HG03045 (cell line): ENCODE data around the gene MED10.
A peak's percentile ranks its signal among the peaks of the same experiment; 100 is the strongest.

Source experiments
- ATAC-seq: cut with Tn5 transposase; IDR thresholded peaks from one replicate; pipeline ENCODE4 v1.9.1; 2021; ENCODE audit warnings: mild to moderate bottlenecking, moderate library complexity; ENCODE audit not compliant: unreplicated experiment

The MED10 gene

GRCh38 chr5:6377905-6378765, at the start of gene MED10:
Gene MED10 (minus strand): TSS chr5:6378547. CDS start chr5:6378483, 64 bp downstream.
- peak; percentile 99 for ATAC-seq

DNA sequence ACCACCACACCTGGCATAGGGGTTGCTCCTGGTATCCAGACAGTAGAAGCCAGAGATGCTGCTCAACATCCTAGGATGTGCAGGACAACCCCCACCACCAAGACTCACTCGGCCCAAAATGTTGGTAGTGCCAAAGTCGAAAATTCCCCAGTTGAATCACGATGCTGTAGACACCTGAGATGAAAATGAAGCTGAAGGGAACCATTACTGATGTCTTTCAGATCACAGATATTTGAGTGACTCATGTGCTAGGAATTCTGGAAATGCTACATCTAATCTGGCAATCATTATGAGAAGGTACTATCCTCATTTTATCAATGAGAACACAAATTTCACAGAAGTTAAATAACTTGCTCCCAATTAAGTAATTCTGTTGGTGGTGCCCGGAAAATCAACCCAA, 49.3 kb upstream of the MED10 start:
- no peak for ATAC-seq

DNA sequence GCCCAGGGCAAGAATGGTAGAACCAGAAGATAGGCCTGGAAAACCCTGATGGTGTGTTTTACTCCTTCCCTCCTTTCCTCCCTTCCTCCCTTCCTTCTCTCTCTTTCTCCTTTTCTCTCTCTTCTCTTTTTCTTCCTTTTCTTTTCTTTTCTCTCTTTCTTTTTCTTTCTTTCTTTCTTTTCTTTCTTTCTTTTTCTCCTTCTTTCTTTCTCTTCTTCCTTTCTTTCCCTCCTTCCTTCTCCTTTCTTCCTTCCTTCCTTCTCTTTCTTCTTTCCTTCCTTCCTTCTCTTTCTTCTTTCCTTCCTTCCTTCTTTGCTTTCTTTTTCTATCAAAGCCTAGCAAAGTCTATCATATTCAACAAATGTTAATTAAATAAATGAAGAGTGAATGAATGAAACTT, 46.4 kb upstream of the MED10 start:
- no peak for ATAC-seq

- no peak for ATAC-seq
Observed at GRCh38 chr5:6424110-6424659, 45.8 kb upstream of the MED10 start.

DNA sequence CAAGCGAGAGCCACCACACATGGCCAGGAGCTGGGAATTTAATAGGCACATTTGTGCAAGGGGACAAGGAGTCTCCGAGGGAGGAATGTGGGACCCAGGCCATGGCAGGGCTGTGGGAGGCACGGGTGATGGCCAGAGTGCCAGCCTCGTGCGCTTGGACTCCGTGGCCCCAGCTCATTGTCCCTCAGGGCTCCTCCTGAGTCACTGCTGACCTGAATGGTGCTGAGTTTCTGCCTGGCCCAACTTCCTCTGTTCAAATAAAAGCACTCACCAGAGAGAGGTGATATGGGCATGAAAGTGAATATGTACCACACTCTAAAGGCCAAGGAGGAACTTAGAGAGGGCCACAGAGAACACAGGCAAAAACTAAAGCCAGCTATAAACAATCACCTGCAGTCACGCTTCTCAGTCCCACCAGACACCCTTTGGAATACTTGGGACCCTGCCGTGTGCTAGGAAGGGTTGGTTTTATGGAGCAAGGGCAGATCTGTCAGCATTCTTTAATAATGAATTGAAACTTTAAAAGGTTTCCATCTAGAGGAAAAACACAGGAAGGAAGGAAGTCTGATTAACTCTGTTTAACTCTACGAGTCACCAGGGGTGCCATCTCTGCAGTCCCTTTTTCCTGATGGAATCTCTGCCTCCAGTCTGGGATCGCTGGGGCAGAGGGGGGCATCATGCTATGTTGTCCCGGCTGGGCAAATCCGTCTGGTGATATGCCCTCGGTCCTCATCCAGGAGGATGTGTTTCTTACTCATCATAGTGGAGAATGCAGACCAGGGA, 45.2 kb upstream of the MED10 start:
- no peak for ATAC-seq

DNA sequence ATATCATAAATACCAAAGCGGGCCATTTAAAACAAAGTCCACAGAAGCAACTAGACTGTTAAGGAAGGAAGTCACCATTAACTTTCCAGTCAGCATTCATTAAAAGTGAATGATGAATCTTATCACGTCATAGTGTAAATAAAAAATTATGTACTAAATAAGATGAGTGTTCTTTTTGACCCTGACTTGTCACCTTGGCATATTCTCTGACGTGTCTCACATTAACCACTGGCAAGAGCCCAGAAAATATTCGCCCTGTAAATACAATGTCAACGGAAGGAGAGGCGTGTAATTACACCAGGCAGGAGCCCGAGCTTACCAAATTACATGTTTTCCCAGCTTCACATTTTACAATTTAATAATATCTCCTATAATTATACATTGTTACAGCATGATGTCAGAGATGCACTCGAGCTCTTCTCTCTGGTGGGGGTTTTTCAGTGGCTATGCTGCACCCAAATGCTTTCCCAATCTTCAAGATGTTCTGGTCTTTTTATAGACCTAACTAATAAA, 41.0 kb upstream of the MED10 start:
- no peak for ATAC-seq

GRCh38 chr5:6418679-6419276, 40.4 kb upstream of the MED10 start:
- ATAC-seq: no peak

DNA sequence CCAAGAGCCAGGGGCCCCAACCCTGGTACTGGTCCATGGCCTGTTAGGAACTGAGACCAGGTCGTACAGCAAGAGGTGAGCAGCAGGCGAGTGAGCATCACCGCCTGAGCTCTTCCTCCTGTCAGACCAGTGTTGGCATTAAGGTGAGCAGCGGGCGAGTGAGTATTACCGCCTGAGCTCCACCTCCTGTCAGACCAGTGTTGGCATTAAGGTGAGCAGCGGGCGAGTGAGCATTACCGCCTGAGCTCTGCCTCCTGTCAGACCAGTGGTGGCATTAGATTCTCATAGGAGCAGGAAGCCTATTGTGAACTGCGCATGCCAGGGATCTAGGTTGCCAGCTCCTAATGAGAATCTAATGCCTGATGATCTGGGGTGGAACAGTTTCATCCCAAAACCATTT, 39.3 kb upstream of the MED10 start:
- no peak for ATAC-seq

- ATAC-seq: no peak
Observed at GRCh38 chr5:6412811-6413210, 34.5 kb upstream of the MED10 start.

DNA sequence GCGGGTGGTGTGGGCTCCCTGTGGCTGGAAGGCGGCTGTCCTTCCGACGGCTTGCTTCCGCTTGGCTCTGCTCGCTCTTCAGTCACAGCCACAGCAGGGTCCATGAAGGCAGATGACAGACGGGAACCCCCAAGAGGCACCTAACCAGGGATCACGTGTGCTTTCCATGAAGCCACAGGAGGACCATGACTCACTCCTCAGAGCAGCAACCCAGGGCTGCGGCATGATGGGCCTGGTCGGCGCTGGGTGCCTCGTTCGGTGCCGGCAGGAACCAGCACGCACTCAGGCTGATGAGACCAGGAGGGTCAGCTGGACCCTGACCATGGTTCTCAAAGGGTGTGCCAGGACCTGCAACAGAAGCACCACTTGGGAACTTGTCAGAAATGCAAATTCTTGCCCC, 32.8 kb upstream of the MED10 start:
- no peak for ATAC-seq

- no peak for ATAC-seq
Observed at GRCh38 chr5:6410421-6410820, 32.1 kb upstream of the MED10 start.

GRCh38 chr5:6408627-6409446, 30.5 kb upstream of the MED10 start:
- ATAC-seq: no peak

- ATAC-seq: no peak
Observed at GRCh38 chr5:6408260-6408596, 29.9 kb upstream of the MED10 start.

DNA sequence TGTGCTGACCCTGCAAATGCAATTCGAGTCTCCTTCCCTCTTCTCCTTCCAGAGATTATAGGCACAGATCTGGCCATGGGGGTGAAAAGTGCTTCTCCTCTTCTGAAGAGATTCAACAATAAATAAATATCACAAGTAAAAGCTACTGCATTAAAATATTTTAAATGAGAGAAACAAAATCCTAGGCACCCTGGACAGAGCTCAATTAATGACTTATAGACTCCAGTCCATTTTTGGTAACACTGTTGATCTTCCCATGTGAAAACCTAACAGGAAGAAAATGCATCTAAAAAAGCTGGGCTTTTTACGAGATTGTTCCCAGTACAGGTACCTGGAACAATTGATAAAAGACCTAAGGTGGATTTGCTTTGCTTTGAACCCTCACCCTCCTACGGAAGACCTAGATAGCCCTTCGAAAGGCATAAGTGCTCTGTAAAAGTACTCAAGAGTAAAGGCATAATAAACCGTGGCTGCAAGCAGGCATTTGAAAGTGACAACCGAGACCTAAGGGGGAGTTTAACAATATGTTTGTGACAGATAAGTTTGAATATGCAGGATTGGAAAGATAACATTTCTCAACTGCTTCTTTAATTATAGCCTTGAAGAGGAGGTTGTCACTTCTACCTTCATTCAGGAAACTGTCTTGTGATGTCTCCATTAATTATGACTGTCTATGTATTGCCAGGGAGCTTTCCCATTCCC, 29.4 kb upstream of the MED10 start:
- no peak for ATAC-seq

DNA sequence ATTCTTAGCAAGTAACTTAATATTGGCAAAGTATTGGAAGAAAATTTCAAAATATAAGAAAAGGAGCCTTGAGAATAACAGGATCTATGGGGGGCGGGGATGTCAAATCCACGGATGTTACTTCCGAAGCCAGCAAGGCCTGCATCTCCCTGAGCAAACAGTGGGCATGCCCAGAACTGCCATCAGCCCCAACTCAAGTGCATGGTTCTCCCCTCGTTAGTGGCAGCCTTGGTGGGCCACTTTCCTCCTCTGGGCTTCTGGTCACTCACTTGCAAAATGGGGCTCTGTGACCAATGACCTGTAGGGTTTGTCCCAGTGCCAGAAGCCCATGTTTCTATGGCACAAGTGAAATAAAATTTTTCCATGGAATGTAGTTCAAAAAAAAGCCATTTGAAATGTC, 27.2 kb upstream of the MED10 start:
- ATAC-seq: no peak

GRCh38 chr5:6404129-6404528, 25.8 kb upstream of the MED10 start:
- peak; percentile 52 for ATAC-seq

- no peak for ATAC-seq
Observed at GRCh38 chr5:6403416-6403815, 25.1 kb upstream of the MED10 start.

- ATAC-seq: no peak
Observed at GRCh38 chr5:6402939-6403338, 24.6 kb upstream of the MED10 start.

DNA sequence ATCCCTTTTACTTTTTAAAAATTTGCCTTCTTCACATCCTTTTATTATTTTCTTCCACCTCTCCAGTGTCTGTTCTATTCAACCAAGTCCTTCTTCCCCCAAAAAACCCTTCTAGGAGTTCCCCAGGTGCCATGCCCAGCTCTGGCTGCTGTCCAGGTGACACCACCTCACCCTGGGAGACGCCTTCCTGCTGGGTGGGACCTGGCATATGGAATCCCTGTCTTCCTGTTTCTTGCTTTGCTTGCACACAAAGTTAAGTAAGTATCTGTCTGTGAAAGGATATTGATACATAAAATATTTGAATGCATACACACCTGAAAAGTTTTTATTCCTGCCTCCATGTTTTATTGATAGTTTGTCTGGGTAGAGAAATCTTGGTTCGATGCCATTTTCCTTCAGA, 23.1 kb upstream of the MED10 start:
- ATAC-seq: no peak
